ENCODE measurements around the gene OR2AP1. TPM values are rescaled to one million over a fixed set of nuclear protein-coding genes. Genes with fewer than 3 reads are reported as not detected.

OR2AP1 gene
- total and polyA plus RNA-seq, 4 donors = not detected

Other genes starting within 250 kb of the OR2AP1 start
- not detected for gene OR6C3, start 241.7 kb upstream of the OR2AP1 start, total RNA-seq
- gene OR6C3, start 241.7 kb upstream of the OR2AP1 start, polyA plus RNA-seq = not detected
- gene OR6C75, start 209.5 kb upstream of the OR2AP1 start, total RNA-seq = not detected
- gene OR6C75, start 209.5 kb upstream of the OR2AP1 start, polyA plus RNA-seq = not detected
- gene OR6C65, start 171.9 kb upstream of the OR2AP1 start, total RNA-seq = not detected
- gene OR6C65, start 171.9 kb upstream of the OR2AP1 start, polyA plus RNA-seq = not detected
- not detected for gene OR6C76, start 146.2 kb upstream of the OR2AP1 start, total RNA-seq
- not detected for gene OR6C76, start 146.2 kb upstream of the OR2AP1 start, polyA plus RNA-seq
- not detected for gene OR6C2, start 128.4 kb upstream of the OR2AP1 start, total RNA-seq
- not detected for gene OR6C2, start 128.4 kb upstream of the OR2AP1 start, polyA plus RNA-seq
- not detected for gene OR6C70, start 102.3 kb upstream of the OR2AP1 start, total RNA-seq
- gene OR6C70, start 102.3 kb upstream of the OR2AP1 start, polyA plus RNA-seq = not detected
- not detected for gene OR6C68, start 80.1 kb upstream of the OR2AP1 start, total RNA-seq
- not detected for gene OR6C68, start 80.1 kb upstream of the OR2AP1 start, polyA plus RNA-seq
- not detected for gene OR6C4, start 22.9 kb upstream of the OR2AP1 start, total RNA-seq
- gene OR6C4, start 22.9 kb upstream of the OR2AP1 start, polyA plus RNA-seq = not detected
- not detected for gene OR10P1, start 64.4 kb downstream of the OR2AP1 start, total RNA-seq
- gene OR10P1, start 64.4 kb downstream of the OR2AP1 start, polyA plus RNA-seq = not detected
- 100 to 1,000 TPM; 463 to 747 TPM for gene ITGA7, start 135.4 kb downstream of the OR2AP1 start, total RNA-seq
- 100 to 1,000 TPM in 1 of 2 donors, 10 to 100 TPM in 1; 76.1 to 633 TPM for gene ITGA7, start 135.4 kb downstream of the OR2AP1 start, polyA plus RNA-seq
- 100 to 1,000 TPM in 1 of 2 donors, 10 to 100 TPM in 1; 87.3 to 115 TPM for gene BLOC1S1, start 143.6 kb downstream of the OR2AP1 start, total RNA-seq
- gene BLOC1S1, start 143.6 kb downstream of the OR2AP1 start, polyA plus RNA-seq = 100 to 1,000 TPM; 248 to 351 TPM
- gene RDH5, start 147.9 kb downstream of the OR2AP1 start, total RNA-seq = 10 to 100 TPM; 21.9 to 51.1 TPM
- 10 to 100 TPM; 16.7 to 49.4 TPM for gene RDH5, start 147.9 kb downstream of the OR2AP1 start, polyA plus RNA-seq
- 1,000 to 10,000 TPM; 1,107 to 1,135 TPM for gene CD63, start 156.5 kb downstream of the OR2AP1 start, total RNA-seq
- gene CD63, start 156.5 kb downstream of the OR2AP1 start, polyA plus RNA-seq = 1,000 to 10,000 TPM; 1,323 to 1,532 TPM
- 1 to 10 TPM; 6.6 to 9.4 TPM for gene GDF11, start 170.7 kb downstream of the OR2AP1 start, total RNA-seq
- 1 to 10 TPM; 3.0 to 4.2 TPM for gene GDF11, start 170.7 kb downstream of the OR2AP1 start, polyA plus RNA-seq
- 10 to 100 TPM; 48.3 to 51.8 TPM for gene SARNP, start 245.3 kb downstream of the OR2AP1 start, total RNA-seq
- 100 to 1,000 TPM in 1 of 2 donors, 10 to 100 TPM in 1; 88.9 to 123 TPM for gene SARNP, start 245.3 kb downstream of the OR2AP1 start, polyA plus RNA-seq
- 10 to 100 TPM; 23.6 to 34.6 TPM for gene ORMDL2, start 245.6 kb downstream of the OR2AP1 start, total RNA-seq
- 10 to 100 TPM; 32.5 to 37.4 TPM for gene ORMDL2, start 245.6 kb downstream of the OR2AP1 start, polyA plus RNA-seq

All from aorta (tissue), 4 donors.